ENCODE measurements around the gene RALB. TPM values are rescaled to one million over a fixed set of nuclear protein-coding genes. Genes with fewer than 3 reads are reported as not detected.
A peak's percentile ranks its signal among the peaks of the same experiment; 100 is the strongest.

The RALB gene
- total RNA-seq, 1 donor from 2014 or later = 45.8 TPM

DNA sequence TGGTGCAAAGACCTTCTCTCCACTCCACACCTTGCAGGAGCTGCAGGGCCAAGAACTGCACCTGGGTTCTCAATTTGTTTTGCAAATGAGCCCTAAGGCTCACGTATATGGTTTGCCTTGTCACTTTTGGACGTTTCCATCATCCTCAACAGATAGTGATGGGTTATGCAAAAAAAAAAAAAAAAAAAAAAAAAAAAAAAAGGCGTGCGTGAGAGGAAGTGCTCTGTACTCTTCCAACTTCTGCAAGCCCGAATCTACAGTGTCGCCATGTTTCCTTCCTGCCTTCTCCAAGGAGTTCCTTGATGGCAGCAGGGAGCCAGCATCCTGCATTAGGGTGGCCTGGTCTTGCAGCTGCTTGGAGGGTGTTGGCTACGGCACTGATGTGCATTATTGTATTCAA lies 89.3 kb downstream of the RALB start:
- H3K27ac ChIP-seq (replicated peaks) = no peak overlapping the region
- peaks cover 96% of the 10 kb centered on the region for H3K27me3 ChIP-seq (ENCODE audit: low read depth)
- no peak overlapping the region for H3K4me3 ChIP-seq
- H3K36me3 ChIP-seq = no peaks in the 10 kb centered on the region
- intact Hi-C loops (cut with micrococcal nuclease) = no loop called here
- H3K9me3 ChIP-seq (replicated peaks) = no peaks in the 10 kb centered on the region
- TF ChIP-seq CTCF (IDR thresholded peaks at IDR 0.05; ENCODE audit: borderline replicate concordance) = no peak
- DNase-seq = no peak
- H3K4me1 ChIP-seq = peaks cover 33% of the 10 kb centered on the region

DNA sequence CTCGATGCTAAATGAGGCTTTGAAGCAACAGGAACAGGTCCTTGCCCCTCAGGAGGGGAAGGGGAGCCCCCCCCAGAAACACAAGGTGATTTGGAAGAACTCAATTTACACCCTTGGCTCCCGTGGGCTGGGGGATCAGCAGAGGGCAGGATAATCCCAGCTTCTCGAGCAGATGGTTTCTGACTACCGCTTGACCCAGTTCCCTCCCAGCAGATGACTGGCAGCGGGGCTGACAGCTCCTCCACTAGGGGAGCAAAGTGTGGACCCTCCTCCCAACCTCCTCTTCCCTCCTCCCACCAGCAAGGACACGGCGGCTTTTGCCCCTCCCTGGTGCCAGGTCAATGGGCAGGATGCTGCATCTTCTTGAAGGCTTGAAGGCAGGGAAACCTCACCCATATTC lies 89.8 kb downstream of the RALB start:
- Histone ChIP-seq H3K27me3 (ENCODE audit: low read depth) (peaks cover 96% of the 10 kb centered on the region), H3K4me3 (no peak overlapping the region), H3K36me3 (no peaks in the 10 kb centered on the region), H3K4me1 (peaks cover 38% of the 10 kb centered on the region), H3K9me3 (replicated peaks) (no peaks in the 10 kb centered on the region), H3K27ac (replicated peaks) (no peak overlapping the region)
- DNase-seq = no peak
- intact Hi-C loops (cut with micrococcal nuclease) = no loop called here
- TF ChIP-seq CTCF (IDR thresholded peaks at IDR 0.05; ENCODE audit: borderline replicate concordance) = no peak

- no peak for TF ChIP-seq CTCF (IDR thresholded peaks at IDR 0.05; ENCODE audit: borderline replicate concordance)
- peaks cover 98% of the 10 kb centered on the region for H3K27me3 ChIP-seq (ENCODE audit: low read depth)
Measured at GRCh38 chr2:120343100-120343432, 90.4 kb downstream of the RALB start.

GRCh38 chr2:120343433-120344105 lies 90.9 kb downstream of the RALB start:
- Histone ChIP-seq H3K4me1 (peaks cover 42% of the 10 kb centered on the region), H3K27ac (replicated peaks) (peak overlapping the region; percentile 19), H3K9me3 (replicated peaks) (no peaks in the 10 kb centered on the region), H3K4me3 (peak overlapping the region; percentile 68), H3K27me3 (ENCODE audit: low read depth) (peaks cover 98% of the 10 kb centered on the region), H3K36me3 (no peaks in the 10 kb centered on the region)
- intact Hi-C loops (cut with micrococcal nuclease) = no loop called here
- DNase-seq = peak; percentile 81
- peak; percentile 89 for TF ChIP-seq CTCF (IDR thresholded peaks at IDR 0.05; ENCODE audit: borderline replicate concordance)

More at GRCh38 chr2:120343100-120343432, 90.4 kb downstream of the RALB start:
- no peak for DNase-seq
- Histone ChIP-seq H3K4me1 (peaks cover 42% of the 10 kb centered on the region), H3K36me3 (no peaks in the 10 kb centered on the region), H3K27ac (replicated peaks) (no peak overlapping the region), H3K4me3 (peak overlapping the region; percentile 68), H3K9me3 (replicated peaks) (no peaks in the 10 kb centered on the region)
- intact Hi-C loops (cut with micrococcal nuclease) = no loop called here

Other genes with a start within 250 kb of the RALB start
- 9.1 TPM for gene EPB41L5, start 239.8 kb upstream of the RALB start, total RNA-seq
- gene TMEM185B, start 29.5 kb upstream of the RALB start, total RNA-seq = 21.0 TPM
- gene INHBB, start 93.3 kb downstream of the RALB start, total RNA-seq = 3.2 TPM

Measured in left ventricle myocardium inferior (tissue), 1 donor.